ENCODE results near the gene GULP1. TPM values are rescaled to one million over a fixed set of nuclear protein-coding genes. Genes with fewer than 3 reads are reported as not detected.
"Not testable (repeated sequence)": the region's sequence is repeated elsewhere in the genome, so short reads cannot be mapped to it uniquely, and the experiment has no call there.

GULP1 gene
- total RNA-seq, 1 donor from 2014 or later = 49.0 TPM

DNA sequence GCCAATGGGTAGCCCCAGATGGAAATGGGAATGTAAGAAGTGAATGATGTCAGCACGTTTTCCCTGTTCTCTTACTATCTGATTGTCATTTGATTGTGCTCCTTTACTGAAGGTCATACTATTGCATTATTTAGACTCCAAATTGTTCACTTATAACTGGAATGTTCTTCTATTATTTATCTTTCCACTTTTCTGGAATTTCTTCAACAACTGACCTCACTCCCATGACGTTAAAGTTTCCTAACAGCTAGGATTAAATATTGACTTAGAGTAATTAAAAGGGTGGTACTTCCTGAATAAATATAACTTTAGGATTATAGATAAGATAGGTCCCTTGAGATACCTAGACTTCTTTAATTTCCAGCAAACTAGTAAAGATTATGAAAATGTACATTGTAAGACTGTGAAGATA is 10.9 kb upstream of the GULP1 start:
- Mint-ChIP-seq H3K36me3 (no peaks in the 10 kb centered on the region), H3K4me3 (no peak overlapping the region), H3K27ac (no peak overlapping the region), H3K4me1 (ENCODE audit: unreplicated experiment) (peaks cover 5% of the 10 kb centered on the region), H3K9me3 (peaks cover 9% of the 10 kb centered on the region), H3K27me3 (peaks cover 7% of the 10 kb centered on the region)
- DNase-seq (ENCODE audit: extremely low spot score, unreplicated experiment) = no peak
- no peak for TF ChIP-seq CTCF (conservative IDR thresholded peaks at IDR 0.05)

- Mint-ChIP-seq H3K27me3 (peaks cover 7% of the 10 kb centered on the region), H3K27ac (no peak overlapping the region), H3K4me1 (ENCODE audit: unreplicated experiment) (peaks cover 5% of the 10 kb centered on the region), H3K36me3 (no peaks in the 10 kb centered on the region), H3K9me3 (peaks cover 9% of the 10 kb centered on the region), H3K4me3 (no peak overlapping the region)
- TF ChIP-seq CTCF (conservative IDR thresholded peaks at IDR 0.05) = no peak
- no peak for DNase-seq (ENCODE audit: extremely low spot score, unreplicated experiment)
Observed at GRCh38 chr2:188282907-188283306, 8.8 kb upstream of the GULP1 start.

DNA sequence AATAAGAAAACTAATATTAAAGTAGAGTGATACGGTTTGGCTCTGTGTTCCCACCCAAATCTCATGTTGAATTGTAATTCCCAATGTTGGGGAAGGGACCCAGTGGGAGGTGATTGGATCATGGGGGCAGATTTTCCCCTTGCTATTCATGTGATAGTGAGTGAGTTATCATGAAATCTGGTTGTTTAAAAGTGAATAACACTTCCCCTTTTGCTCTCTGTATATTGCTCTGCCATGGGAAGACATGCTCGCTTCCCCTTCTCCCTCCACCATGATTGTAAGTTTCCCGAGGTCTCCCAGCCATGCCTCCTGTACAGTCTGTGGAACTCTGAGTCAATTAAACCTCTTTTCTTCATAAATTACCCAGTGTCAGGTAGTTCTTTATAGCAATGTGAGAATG is 7.4 kb upstream of the GULP1 start:
- not testable (repeated sequence) for H3K4me1 Mint-ChIP-seq (ENCODE audit: unreplicated experiment); H3K27me3 Mint-ChIP-seq; H3K36me3 Mint-ChIP-seq; H3K4me3 Mint-ChIP-seq; H3K9me3 Mint-ChIP-seq; DNase-seq (ENCODE audit: extremely low spot score, unreplicated experiment); H3K27ac Mint-ChIP-seq

- peaks cover 9% of the 10 kb centered on the region for H3K9me3 Mint-ChIP-seq
- TF ChIP-seq CTCF (conservative IDR thresholded peaks at IDR 0.05) = no peak
- no peaks in the 10 kb centered on the region for H3K27me3 Mint-ChIP-seq
Observed at GRCh38 chr2:188285049-188285448, 6.6 kb upstream of the GULP1 start.

DNA sequence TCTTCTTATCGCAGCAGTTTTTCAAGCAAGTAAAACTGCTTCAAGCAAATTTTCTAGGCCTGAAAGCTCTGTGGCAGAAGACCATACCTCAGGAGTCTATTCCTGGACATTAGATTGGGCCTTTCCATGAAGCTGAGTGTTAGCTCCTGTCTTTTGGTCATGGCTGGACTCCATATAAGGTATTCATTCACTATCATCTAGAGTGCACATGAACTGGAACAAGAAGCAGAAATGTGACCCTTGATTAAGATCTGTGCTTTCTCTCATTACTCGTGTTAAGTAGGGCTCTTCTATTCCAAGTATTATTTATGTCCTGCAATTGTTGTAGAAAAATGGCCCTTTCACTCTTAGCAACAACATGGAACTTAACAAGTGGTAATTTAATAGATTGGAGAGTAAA is 5.9 kb upstream of the GULP1 start:
- Mint-ChIP-seq H3K4me3 (peak overlapping the region; percentile 75), H3K36me3 (no peaks in the 10 kb centered on the region), H3K27me3 (no peaks in the 10 kb centered on the region), H3K27ac (peak overlapping the region; percentile 49), H3K9me3 (peaks cover 9% of the 10 kb centered on the region), H3K4me1 (ENCODE audit: unreplicated experiment) (peaks cover 5% of the 10 kb centered on the region)
- no peak for DNase-seq (ENCODE audit: extremely low spot score, unreplicated experiment)
- TF ChIP-seq CTCF (conservative IDR thresholded peaks at IDR 0.05) = no peak

More at GRCh38 chr2:188285049-188285448, 6.6 kb upstream of the GULP1 start:
- DNase-seq (ENCODE audit: extremely low spot score, unreplicated experiment) = no peak
- Mint-ChIP-seq H3K4me3 (no peak overlapping the region), H3K36me3 (no peaks in the 10 kb centered on the region), H3K4me1 (ENCODE audit: unreplicated experiment) (no peaks in the 10 kb centered on the region), H3K27ac (no peak overlapping the region)

DNA sequence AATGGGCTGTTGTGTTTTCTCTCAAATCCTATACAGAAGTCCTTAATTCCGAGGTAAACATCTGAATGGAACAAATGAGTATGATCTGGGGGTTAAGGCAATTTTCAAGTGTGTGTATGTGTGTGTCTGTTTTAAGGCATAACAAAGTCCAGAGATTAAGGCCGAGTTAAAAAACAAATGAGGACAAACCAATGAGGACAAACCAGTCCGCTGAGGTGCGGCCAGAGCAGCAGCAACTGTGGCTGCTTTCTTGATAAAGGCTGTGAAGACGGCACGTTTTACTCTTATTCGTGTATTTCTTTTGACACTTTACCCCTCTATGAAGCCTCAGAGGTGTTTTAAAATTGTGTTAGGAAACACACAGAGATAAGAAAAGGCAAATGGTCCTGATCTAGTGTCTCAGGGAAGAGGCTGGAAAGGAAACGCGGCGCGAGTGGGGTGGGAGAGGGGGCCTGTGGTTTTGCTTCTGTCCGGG is 495 bp upstream of the GULP1 start:
- DNase-seq (ENCODE audit: extremely low spot score, unreplicated experiment) = no peak
- peak overlapping the region; percentile 94 for H3K27ac Mint-ChIP-seq
- H3K9me3 Mint-ChIP-seq = no peaks in the 10 kb centered on the region
- TF ChIP-seq CTCF (conservative IDR thresholded peaks at IDR 0.05) = no peak
- H3K27me3 Mint-ChIP-seq = no peaks in the 10 kb centered on the region
- peaks cover 23% of the 10 kb centered on the region for H3K4me1 Mint-ChIP-seq (ENCODE audit: unreplicated experiment)
- H3K36me3 Mint-ChIP-seq = no peaks in the 10 kb centered on the region
- peak overlapping the region; percentile 97 for H3K4me3 Mint-ChIP-seq

All from type B pancreatic cell (in vitro differentiated cells).